Pancreas (tissue), 10 donors: ENCODE measurements around the gene LEMD2. TPM values are rescaled to one million over a fixed set of nuclear protein-coding genes. Genes with fewer than 3 reads are reported as not detected.
"Not testable (repeated sequence)": the region's sequence is repeated elsewhere in the genome, so short reads cannot be mapped to it uniquely, and the experiment has no call there.

Source experiments
- ATAC-seq, 4 donors: fragments of 200-7000 bp; cut with Tn5 transposase; one replicate each; pipeline versions ENCODE4 v1.8.0 to v1.9.1; 2020; ENCODE audit warnings: mild to moderate bottlenecking in 4 of 4, moderate library complexity in 4 of 4
- DNase-seq, 6 donors: peaks; one replicate each; pipeline ENCODE4 v3.0.0-alpha.2; 2020
- FAIRE-seq: peaks from 2 replicates; lab custom pipeline; 2012; peaks lifted over from hg19 to GRCh38; lab: Jason Lieb, UNC
- H3K27ac ChIP-seq, 4 donors: fragments of 200-600 bp; sonication (generic); 1 replicate in 3 of 4; 2 replicates in 1 of 4; pipeline versions ENCODE4 v1.5.0 to v1.8.0; 2020
- H3K27me3 ChIP-seq, 4 donors: fragments of 200-600 bp; one replicate each; pipeline ENCODE4 v1.8.0; 2021
- H3K36me3 ChIP-seq, 3 donors: fragments of 200-600 bp; sonication (generic) in 1 of 3; one replicate each; pipeline versions ENCODE4 v1.5.0 to v1.8.0; 2020 to 2021
- H3K4me1 ChIP-seq, 3 donors: fragments of 200-600 bp; one replicate each; pipeline ENCODE4 v1.8.0; 2021
- H3K4me3 ChIP-seq, 4 donors: fragments of 200-600 bp; sonication (generic) in 2 of 4; one replicate each; pipeline versions ENCODE4 v1.5.0 to v1.8.0; 2020 to 2021
- H3K9me3 ChIP-seq, 4 donors: fragments of 200-600 bp; one replicate each; pipeline ENCODE4 v1.8.0; 2021
- WGBS, 2 donors: extraction: QIAGEN DNeasy Blood & Tissue Kit; methylation state at CpG; one replicate each; pipeline ENCODE4 v1.1.7; 2013; 5-methylcytosine and 5-hydroxymethylcytosine counted together
- intact Hi-C, 3 donors: fragments of 100-400 bp; cut with DNase I; formaldehyde crosslinking; loops; one replicate each; pipeline versions ENCODE4 v1.11.1 to v1.14.2; 2022
- polyA plus RNA-seq, 2 donors: library from polyadenylated mRNA; stranded (reverse); fragments of 200-250 nt; gene quantifications; one replicate each; pipeline ENCODE4 v1.2.3, GENCODE V29; 2013
- total RNA-seq, 6 donors: library from RNA; stranded (reverse); fragmentation: NEBNext Ultra II Directional in 4 of 6; extraction: Animal tissue kit (Norgen Biotek cat#: 25700) in 4 of 6; gene quantifications; one replicate each; pipeline versions ENCODE4 v1.2.1 to v1.2.4, GENCODE V29; 2021 to 2023
- TF ChIP-seq, protein P1 (sequence below), 4 donors: fragments of 200-600 bp; sonication (generic) in 3 of 4; IDR thresholded peaks; one replicate each; pipeline versions ENCODE4 v1.5.0 to v1.8.0; 2021; ENCODE audit warnings: antibody characterized with exemption in 4 of 4
- donor health status: healthy with polysubstance abuse.
- donor health status: DM: no; HTN: no; CAD: no; lungs with moderate emphysema.
- donor health status: DM: no; HTN: no; CAD: no.
- donor health status: control.
- donor health status: control.
- donor health status: Bipolar disorder and iron deficiency.
- donor health status: DM: yes; HTN: yes; CAD: no.
- donor health status: DM: no; HTN: no; CAD: no.
- donor health status: DM: no; HTN: no; CAD: no.
- donor health status: DM: yes; HTN: yes; CAD: no.

Gene LEMD2
- total and polyA plus RNA-seq, 8 donors = 23.4 to 59.4 (median 30.0) TPM

DNA sequence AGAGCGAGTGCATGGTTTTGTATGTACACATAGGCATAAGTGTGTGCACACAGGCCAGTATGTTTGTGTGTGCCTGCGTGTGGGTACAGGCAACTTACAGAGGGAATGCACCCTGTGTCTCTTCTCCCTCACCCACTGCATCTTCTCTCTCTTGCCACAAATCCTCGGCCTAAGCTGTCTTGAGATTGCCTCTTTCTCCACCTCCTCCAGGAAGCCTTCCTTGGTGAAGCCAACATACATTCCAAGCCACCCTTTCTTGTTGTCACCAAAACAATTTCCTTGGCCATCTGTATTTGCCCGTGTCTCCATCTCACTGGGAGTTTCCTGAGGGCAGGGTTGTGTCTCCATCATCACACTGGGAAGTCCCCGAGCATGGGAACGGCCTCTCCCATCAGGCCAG is 44.7 kb upstream of the LEMD2 start:
- DNase-seq (no peak), ATAC-seq (no peak), FAIRE-seq (no peak)
- Histone ChIP-seq H3K4me3 (no peak overlapping the region), H3K4me1 (no peaks in the 10 kb centered on the region), H3K9me3 (no peaks in the 10 kb centered on the region), H3K36me3 (no peaks in the 10 kb centered on the region), H3K27ac (no peak overlapping the region), H3K27me3 (no peaks in the 10 kb centered on the region)
- TF ChIP-seq, protein P1, sequence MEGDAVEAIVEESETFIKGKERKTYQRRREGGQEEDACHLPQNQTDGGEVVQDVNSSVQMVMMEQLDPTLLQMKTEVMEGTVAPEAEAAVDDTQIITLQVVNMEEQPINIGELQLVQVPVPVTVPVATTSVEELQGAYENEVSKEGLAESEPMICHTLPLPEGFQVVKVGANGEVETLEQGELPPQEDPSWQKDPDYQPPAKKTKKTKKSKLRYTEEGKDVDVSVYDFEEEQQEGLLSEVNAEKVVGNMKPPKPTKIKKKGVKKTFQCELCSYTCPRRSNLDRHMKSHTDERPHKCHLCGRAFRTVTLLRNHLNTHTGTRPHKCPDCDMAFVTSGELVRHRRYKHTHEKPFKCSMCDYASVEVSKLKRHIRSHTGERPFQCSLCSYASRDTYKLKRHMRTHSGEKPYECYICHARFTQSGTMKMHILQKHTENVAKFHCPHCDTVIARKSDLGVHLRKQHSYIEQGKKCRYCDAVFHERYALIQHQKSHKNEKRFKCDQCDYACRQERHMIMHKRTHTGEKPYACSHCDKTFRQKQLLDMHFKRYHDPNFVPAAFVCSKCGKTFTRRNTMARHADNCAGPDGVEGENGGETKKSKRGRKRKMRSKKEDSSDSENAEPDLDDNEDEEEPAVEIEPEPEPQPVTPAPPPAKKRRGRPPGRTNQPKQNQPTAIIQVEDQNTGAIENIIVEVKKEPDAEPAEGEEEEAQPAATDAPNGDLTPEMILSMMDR (IDR thresholded peaks at IDR 0.05) = no peak
- WGBS, 2 donors = 79 to 92% methylated on average over 6 of the region's 6 CpGs
- intact Hi-C loops = no loop called here

DNA sequence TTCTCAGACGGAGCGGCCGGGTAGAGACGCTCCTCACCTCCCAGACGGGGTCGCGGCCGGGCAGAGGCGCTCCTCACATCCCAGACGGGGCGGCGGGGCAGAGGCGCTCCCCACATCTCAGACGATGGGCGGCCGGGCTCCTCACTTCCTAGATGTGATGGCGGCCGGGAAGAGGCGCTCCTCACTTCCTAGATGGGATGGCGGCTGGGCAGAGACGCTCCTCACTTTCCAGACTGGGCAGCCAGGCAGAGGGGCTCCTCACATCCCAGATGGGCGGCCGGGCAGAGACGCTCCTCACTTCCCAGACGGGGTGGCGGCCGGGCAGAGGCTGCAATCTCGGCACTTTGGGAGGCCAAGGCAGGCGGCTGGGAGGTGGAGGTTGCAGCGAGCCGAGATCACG is 43.9 kb upstream of the LEMD2 start:
- intact Hi-C loops, FAIRE-seq, H3K9me3 ChIP-seq, DNase-seq, H3K27me3 ChIP-seq, H3K4me1 ChIP-seq, H3K4me3 ChIP-seq, ATAC-seq, H3K36me3 ChIP-seq, H3K27ac ChIP-seq: not testable (repeated sequence)
- 92 to 95% methylated on average over 21 to 28 of the region's 32 CpGs for WGBS, 2 donors

DNA sequence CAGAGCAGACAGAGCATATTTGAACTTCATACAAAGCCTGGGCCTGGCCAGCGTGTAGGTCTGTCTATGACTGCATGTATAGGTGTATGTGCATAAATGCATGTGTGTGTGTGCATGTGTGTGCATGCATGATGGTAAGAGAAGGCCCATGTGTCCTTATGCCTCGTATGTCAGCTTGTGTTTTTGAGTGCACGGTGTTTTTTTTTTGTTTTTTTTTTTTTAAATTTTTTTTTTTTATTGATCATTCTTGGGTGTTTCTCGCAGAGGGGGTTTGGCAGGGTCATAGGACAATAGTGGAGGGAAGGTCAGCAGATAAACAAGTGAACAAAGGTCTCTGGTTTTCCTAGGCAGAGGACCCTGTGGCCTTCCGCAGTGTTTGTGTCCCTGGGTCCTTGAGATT is 42.8 kb upstream of the LEMD2 start:
- H3K4me1 ChIP-seq, ATAC-seq, H3K27me3 ChIP-seq, FAIRE-seq, intact Hi-C loops, H3K36me3 ChIP-seq, H3K4me3 ChIP-seq, H3K9me3 ChIP-seq, DNase-seq, H3K27ac ChIP-seq: not testable (repeated sequence)
- WGBS, 2 donors = 65 to 69% methylated on average over 4 of the region's 5 CpGs

DNA sequence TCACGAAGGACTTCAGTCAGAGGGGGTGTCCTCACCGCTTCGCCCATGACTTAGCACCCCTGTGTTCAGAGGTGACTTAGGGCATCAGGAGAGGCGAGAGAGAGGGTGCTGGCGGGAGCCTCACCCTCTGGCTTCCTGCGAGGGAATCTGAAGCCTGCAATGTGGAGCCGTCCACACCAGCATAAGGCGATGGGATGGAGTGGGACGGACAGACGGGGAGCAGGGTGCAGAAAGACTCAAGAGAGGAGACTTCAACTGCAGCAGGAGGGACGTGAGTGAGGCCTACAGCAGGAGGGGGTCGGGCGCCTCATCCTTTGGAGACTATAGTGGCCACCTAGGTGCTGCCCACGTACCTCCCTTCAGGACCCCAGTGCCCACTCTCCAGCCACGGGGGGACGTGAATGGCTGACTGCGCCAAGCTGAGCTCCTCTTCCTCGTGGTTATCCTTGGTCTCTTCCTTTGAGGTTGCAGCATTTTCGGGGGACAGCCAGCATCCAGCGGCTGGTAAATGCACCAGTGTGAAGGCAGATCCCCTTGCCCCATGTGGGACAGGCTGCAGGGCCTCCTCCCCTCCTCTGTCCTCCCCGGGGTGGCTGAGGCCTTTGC is 41.8 kb upstream of the LEMD2 start:
- Histone ChIP-seq H3K4me1 (no peaks in the 10 kb centered on the region), H3K27ac (no peak overlapping the region), H3K9me3 (no peaks in the 10 kb centered on the region), H3K36me3 (no peaks in the 10 kb centered on the region), H3K4me3 (no peak overlapping the region), H3K27me3 (no peaks in the 10 kb centered on the region)
- intact Hi-C loops = no loop called here
- no peak for DNase-seq
- no peak for FAIRE-seq
- TF ChIP-seq, protein P1 (IDR thresholded peaks at IDR 0.05) = no peak
- ATAC-seq = no peak
- 55 to 68% methylated on average over 19 to 21 of the region's 21 CpGs for WGBS, 2 donors

DNA sequence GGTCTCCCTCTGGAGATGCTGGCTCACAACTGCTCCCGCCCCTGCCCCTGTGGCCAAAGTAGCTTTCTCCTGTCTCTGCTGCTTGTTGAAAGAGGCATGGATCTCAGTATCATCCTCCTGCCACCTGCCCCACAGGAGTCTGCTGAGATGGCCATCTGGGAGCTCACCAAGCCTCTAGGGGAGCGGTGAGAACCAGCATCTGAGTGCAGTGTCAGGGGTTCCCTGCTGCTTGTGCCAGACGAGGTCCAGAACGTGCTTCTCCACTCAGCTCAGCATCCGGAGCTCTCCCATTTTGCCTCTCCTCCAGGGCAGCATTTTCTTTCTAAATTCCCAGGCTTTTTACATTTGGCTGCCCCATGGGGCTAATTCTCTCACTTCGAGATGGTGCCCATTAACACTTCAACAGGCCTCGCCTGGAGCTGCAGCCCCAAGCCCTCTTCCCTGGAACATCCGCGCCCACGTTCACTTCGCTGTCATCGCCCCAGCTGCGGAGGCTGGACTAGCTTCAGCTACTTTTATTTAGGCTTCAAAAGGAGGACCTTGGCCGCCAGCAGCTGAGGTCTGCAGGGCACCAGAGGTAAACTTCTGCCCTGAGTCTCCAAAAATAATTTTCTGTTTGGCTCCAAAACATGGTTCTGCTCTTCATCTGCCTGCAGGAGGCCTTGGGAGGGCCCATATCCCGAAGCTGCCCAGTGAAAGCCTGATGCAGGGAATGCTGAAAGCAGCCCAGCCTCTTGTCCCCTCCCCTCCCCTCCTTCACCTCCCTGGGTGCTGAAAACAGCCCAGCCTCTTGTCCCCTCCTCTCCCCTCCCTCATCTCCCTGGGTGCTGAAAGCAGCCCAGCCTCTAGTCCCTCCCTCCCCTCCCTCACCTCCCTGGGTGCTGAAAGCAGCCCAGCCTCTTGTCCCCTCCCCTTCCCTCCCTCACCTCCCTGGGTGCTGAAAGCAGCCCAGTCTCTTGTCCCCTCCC is 40.1 kb upstream of the LEMD2 start:
- no peaks in the 10 kb centered on the region for H3K4me1 ChIP-seq
- H3K4me3 ChIP-seq = no peak overlapping the region
- intact Hi-C loops = no loop called here
- no peak overlapping the region for H3K27ac ChIP-seq
- TF ChIP-seq, protein P1 (IDR thresholded peaks at IDR 0.05) = no peak
- ATAC-seq (no peak), DNase-seq (no peak), FAIRE-seq (no peak)
- WGBS, 2 donors = 41 to 58% methylated on average over 15 of the region's 15 CpGs
- H3K36me3 ChIP-seq = no peaks in the 10 kb centered on the region
- no peaks in the 10 kb centered on the region for H3K9me3 ChIP-seq
- no peaks in the 10 kb centered on the region for H3K27me3 ChIP-seq

DNA sequence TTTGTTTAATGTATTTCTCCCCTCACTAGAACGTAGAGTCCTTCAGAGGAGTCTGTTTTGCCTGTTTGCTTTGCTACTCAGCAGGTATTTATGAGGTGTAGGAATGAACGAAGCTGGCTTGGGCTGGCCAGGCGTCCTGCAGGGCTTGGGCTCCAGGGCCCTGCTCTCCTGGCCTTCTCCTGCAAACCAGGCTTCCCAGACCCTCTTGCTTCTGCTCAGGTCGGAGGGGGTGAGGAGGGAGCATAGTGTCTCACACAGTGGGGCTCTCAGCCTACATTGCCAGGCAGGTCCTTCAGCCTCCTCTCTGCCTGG is 39.5 kb upstream of the LEMD2 start:
- WGBS, 2 donors = 19 to 23% methylated on average over 4 of the region's 4 CpGs
- no peaks in the 10 kb centered on the region for H3K27me3 ChIP-seq
- FAIRE-seq (no peak), ATAC-seq (no peak), DNase-seq (no peak)
- H3K4me1 ChIP-seq = no peaks in the 10 kb centered on the region
- H3K9me3 ChIP-seq = no peaks in the 10 kb centered on the region
- TF ChIP-seq, protein P1 (IDR thresholded peaks at IDR 0.05) = no peak
- H3K36me3 ChIP-seq = no peaks in the 10 kb centered on the region
- no peak overlapping the region for H3K27ac ChIP-seq
- no peak overlapping the region for H3K4me3 ChIP-seq
- intact Hi-C loops = no loop called here
